RPMI7951 (cell line): Measurements from ENCODE around the gene FMNL1. TPM values are rescaled to one million over a fixed set of nuclear protein-coding genes. Genes with fewer than 3 reads are reported as not detected.

Source experiments
- total RNA-seq: library from RNA; depleted of rRNA; stranded (reverse); fragments of >200 nt; shearing (Covaris generic); gene quantifications from 2 replicates; pipeline ENCODE4 v1.2.3, GENCODE V29; 2014; rRNA removed

Gene FMNL1
- total RNA-seq, 1 experiment from 2014 or later = 10.3 TPM

Other genes starting within 250 kb of the FMNL1 start
- gene DCAKD, start 170.3 kb upstream of the FMNL1 start, total RNA-seq = 33.6 and 35.9 TPM in 2 replicates
- gene NMT1, start 160.6 kb upstream of the FMNL1 start, total RNA-seq = 59.9 and 68.0 TPM in 2 replicates
- 11.7 and 15.3 TPM in 2 replicates for gene PLCD3, start 89.4 kb upstream of the FMNL1 start, total RNA-seq
- gene ACBD4, start 86.2 kb upstream of the FMNL1 start, total RNA-seq = 1.1 and 2.0 TPM in 2 replicates
- 3.5 and 4.4 TPM in 2 replicates for gene HEXIM1, start 73.4 kb upstream of the FMNL1 start, total RNA-seq
- gene HEXIM2, start 60.0 kb upstream of the FMNL1 start, total RNA-seq = 7.8 and 11.3 TPM in 2 replicates
- gene SPATA32, start 40.2 kb downstream of the FMNL1 start, total RNA-seq = not detected in 2 replicates
- 2.9 and 5.7 TPM in 2 replicates for gene MAP3K14, start 95.1 kb downstream of the FMNL1 start, total RNA-seq
- 0.29 and 0.72 TPM in 2 replicates for gene ARHGAP27, start 211.0 kb downstream of the FMNL1 start, total RNA-seq